ENCODE measurements around the gene FAM187B.
A peak's percentile ranks its signal among the peaks of the same experiment; 100 is the strongest.
"Not testable (repeated sequence)": the region's sequence is repeated elsewhere in the genome, so short reads cannot be mapped to it uniquely, and the experiment has no call there.

Gene FAM187B

GRCh38 chr19:35231956-35232645 is 3.6 kb upstream of the FAM187B start:
- DNase-seq = no peak

DNA sequence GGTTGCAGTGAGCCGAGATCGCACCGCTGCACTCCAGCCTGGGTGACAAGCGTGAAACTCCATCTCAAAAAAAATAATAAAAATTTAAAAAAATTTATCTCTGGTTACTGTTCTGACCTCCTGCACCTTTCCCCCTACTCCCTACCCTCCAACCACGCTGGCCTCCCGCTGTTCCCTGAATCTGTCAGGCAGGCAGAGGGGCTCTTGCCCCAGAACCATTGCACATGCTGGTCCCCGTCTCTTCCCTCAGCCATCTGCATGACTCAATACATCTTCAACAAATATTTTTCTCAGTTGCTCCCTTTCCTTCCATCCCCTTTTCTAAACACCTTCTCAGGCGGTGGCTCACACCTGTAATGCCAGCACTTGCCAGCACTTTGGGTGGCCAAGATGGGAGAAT is 1.1 kb upstream of the FAM187B start:
- DNase-seq = no peak

- DNase-seq = no peak
These were observed 1.8 kb downstream of the FAM187B start for GRCh38 chr19:35226748-35227147.

GRCh38 chr19:35225951-35226350 is 2.6 kb downstream of the FAM187B start:
- DNase-seq = no peak

DNA sequence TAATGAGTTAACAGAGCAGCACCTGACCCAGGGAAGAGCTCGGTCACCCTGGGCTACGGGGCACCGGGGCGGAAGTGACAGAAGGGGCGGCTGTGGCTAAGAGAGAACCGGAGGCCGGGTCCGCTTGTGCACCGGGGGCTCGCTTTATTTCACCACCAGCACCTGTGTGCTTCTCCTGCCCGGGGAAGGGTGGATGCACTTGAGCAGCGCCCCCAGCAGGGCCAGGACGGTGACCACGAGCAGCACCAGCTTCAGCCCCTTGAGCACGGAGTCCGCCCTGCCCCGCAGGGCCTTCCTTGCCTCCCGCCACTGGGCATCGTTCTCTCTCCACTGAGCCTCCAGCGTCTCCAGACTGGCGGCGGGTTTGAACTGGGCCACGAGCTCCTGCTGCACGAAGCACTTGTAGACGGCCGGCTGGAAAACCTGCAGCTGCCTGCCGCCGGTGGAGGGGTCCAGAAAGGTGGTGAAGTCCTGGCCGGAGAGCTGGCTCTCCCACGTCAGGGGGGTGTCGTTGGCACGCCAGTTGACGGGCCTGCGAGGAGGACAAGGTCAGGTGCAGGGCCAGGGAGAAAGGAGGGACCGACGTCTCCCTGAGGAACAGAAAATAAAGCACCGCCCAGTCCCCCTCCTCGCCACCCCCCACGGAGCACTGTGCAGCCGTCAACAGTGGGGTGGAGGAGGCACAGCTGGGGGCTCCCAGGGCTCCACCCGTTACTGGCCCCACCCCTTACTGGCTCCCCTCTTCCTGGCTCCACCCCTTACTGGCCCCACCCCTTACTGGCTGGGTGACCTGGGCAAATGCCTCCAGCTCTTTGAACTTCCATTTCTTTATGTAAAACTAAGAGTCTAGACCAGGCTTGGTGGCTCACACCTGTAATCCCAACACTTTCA is 3.6 kb downstream of the FAM187B start:
- DNase-seq = peak; percentile 81

- DNase-seq = no peak
These were observed 4.6 kb downstream of the FAM187B start for GRCh38 chr19:35223862-35224505.

GRCh38 chr19:35223084-35223790 is 5.3 kb downstream of the FAM187B start:
- peak; percentile 61 for DNase-seq

DNA sequence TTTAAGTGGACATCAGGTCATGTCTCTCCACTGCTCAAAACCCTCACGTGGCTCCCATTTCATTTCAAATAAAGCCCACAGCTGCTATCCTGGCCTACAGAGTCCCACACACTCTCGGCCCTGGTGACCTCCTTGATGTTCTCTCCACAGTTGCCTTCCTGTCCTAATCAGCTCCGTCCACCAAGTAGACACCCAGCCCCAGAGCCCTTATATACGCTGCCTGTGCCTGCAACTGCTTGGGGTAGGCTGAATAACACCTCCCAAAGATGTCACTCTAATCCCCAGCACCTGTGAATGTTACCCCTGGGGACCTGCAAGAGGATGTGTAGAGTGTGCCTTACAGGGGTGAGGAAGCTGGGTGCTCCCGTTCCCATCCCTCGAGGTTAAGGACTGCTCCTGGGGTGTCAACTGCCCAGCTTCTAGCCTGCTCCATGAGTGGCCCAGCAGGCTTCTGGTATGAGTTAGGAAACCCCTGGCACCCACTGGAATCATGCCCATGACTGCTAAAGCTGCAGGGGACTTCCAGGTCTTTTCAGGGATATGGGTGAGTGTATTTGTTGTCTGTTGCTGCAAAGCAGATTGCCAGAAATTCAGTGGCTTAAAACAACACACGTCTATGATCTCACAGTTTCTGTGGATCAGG is 6.0 kb downstream of the FAM187B start:
- DNase-seq = no peak

GRCh38 chr19:35220973-35221590 is 7.5 kb downstream of the FAM187B start:
- DNase-seq = not testable (repeated sequence)

DNA sequence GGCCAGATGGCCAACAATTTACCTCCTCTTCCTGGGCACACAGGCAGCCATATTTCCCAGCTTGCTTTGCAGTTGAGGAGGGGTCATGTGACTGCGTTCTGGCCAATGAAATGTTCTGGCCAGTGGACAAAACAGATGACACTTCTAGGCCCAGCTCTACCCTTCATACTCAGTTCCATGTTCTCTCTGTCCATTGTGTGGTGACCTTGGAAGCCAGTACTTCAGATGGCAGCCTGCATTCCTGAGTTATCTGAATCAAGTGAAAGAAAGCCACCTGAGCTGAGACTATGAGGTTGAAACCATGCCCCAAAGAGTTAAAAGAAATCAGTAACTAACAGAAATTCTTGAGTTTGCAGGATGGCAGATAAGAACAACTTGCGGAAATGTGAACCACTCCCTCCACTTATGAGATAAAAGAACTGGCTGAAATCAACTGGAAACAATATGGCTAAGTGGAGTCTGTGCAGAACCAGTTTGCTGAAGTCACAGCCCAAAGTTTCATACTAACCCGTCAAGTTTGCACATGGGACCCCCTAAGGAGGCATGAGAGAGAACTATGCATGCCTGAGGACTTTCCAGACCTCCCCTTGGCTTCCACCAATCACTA is 8.1 kb downstream of the FAM187B start:
- peak; percentile 91 for DNase-seq

GRCh38 chr19:35219008-35219407 is 9.5 kb downstream of the FAM187B start:
- DNase-seq = no peak

GRCh38 chr19:35217649-35217990 is 10.9 kb downstream of the FAM187B start:
- DNase-seq = no peak

DNA sequence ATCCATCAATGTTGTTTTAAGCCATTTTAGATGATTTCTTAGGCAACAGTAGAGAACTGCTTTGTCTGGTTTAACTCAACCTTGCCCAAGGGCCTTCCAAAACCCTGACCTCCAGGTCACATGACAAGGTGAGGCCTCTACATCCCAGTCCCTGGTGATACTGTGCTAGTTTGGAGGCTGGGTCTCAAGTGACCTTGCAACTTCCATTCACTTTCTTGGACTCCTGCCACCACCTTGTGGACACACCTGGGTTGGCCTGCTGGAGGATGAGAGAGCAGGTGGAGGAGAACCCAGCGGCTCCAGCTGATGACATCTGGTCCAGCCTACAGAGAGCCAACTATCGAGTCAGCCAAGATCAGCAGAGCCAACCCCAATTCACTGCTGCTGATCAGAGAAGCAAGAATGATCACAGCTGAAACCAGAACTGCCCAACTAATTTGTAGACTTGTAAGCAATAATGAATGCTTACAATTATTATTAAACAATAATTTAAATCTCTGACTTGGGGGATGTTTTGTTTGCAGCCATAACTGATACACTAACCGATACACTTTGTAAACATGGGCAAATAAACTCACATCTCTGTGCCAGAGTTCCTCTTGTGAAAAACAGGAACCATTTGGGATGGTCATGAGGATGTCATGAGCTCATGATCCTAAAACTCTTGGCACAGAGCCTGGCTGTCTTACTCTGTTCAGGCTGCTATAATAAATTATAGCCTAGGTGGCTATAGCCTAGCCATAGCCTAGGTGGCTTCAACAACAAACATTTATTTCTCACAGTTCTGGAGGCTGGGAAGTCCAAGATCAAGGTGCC is 11.5 kb downstream of the FAM187B start:
- no peak for DNase-seq

- no peak for DNase-seq
These were observed 12.3 kb downstream of the FAM187B start for GRCh38 chr19:35216016-35216832.

- DNase-seq = no peak
These were observed 13.6 kb downstream of the FAM187B start for GRCh38 chr19:35214766-35215422.

- peak; percentile 97 for DNase-seq
These were observed 14.6 kb downstream of the FAM187B start for GRCh38 chr19:35213663-35214632.

GRCh38 chr19:35212241-35212640 is 16.3 kb downstream of the FAM187B start:
- no peak for DNase-seq

All from hematopoietic multipotent progenitor cell treated with erythropoietin and hydrocortisone succinate and interleukin-3 and kit ligand, for 6 days (in vitro differentiated cells).